A549 treated with DMSO at 1 μM for 4 hours (cell line): ENCODE results near the gene KIFC3. TPM values are rescaled to one million over a fixed set of nuclear protein-coding genes. Genes with fewer than 3 reads are reported as not detected.

Source experiments
- total RNA-seq: library from RNA; stranded (reverse); fragments of 200-300 nt; extraction: Qiagen RNA extraction; gene quantifications from 5 replicates; pipeline ENCODE4 v1.2.3, GENCODE V29; 2022; ENCODE audit warnings: low read depth

KIFC3 gene, protein sequence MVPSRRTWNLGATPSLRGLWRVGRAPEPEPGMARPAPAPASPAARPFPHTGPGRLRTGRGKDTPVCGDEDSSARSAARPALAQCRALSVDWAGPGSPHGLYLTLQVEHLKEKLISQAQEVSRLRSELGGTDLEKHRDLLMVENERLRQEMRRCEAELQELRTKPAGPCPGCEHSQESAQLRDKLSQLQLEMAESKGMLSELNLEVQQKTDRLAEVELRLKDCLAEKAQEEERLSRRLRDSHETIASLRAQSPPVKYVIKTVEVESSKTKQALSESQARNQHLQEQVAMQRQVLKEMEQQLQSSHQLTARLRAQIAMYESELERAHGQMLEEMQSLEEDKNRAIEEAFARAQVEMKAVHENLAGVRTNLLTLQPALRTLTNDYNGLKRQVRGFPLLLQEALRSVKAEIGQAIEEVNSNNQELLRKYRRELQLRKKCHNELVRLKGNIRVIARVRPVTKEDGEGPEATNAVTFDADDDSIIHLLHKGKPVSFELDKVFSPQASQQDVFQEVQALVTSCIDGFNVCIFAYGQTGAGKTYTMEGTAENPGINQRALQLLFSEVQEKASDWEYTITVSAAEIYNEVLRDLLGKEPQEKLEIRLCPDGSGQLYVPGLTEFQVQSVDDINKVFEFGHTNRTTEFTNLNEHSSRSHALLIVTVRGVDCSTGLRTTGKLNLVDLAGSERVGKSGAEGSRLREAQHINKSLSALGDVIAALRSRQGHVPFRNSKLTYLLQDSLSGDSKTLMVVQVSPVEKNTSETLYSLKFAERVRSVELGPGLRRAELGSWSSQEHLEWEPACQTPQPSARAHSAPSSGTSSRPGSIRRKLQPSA
- total RNA-seq: 161 to 215 TPM (median 203 TPM) in 5 replicates

DNA sequence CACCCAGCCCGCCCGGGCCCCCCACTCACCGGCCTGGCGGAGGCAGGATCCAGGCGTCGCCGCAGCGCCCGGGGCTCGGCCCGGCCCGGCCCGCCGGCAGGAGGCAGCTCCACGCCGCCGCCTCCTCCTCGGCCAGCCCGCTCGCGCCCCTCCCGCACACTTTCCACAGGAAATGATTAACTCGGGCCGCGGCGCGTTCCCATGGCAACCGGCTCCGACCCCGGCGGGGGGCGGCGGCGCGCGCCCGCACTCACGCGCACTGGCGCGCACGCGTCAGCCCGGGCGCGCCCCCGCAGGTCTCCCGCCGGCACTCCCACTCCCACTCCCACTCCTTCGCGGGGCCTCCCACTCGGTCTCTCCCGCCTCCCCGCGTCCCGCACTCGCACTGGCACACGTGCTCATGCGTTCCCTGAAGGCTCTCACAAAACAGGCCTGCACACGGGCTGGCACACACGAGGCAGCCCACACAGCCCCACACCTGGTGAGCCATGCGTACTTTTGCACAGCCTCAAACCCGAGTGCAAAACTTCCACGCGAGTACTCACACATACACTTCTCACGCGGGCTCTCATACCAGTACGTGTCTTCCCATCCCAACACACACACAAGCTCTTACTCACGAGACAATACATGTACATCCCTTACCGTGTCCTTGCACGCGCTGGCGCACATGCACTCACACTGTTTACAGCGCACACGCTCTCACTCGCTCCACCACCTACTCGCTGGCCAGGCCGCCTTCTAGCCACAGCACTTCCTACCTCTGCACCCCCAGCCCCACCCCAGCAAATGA lies at the start of gene KIFC3:
Gene KIFC3, minus strand, starts transcription at position 151 of the 793 bp plus-strand sequence. CDS start 4,248 bp downstream, outside the sequence.

DNA sequence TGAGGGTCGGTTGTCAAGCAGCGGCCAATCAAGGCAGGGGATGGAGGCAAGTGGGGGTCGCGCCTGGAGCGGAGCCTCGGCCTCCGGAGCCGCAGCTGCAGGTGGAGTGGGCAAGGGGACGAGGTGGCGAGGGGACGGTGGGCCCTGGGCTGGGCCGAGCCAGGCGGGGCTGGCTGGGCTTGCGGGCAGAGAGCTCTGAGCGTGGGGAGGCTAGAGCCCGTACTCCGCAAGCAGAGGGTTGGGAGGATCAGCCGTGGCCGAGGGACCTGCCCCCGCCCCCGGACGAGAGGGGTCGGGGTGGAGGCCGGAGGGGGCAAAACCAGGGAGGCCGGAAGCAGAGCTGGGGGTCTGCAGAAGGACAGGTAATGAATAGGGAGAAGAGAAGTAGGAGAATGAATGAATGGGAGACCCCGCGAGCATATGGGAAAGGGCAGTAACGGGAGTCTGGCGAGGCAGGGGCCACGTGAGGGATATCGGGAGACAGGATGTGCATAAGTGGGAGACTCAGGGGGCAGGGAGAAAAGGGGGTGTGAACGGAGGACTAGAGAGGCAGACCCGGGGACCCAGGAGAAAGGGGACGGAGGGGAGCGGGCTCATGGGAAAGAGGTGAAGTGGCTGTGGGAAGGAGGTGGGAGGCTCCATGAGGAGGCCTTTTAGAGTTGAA lies 66.4 kb downstream of the KIFC3 start, which contains the start of gene KATNB1:
Gene KATNB1, plus strand, starts transcription at position 16 of the 664 bp plus-strand sequence. CDS start 1,474 bp downstream, outside the sequence.

Other genes starting within 250 kb of the KIFC3 start
- 185 to 252 TPM (median 205 TPM) in 5 replicates for gene ADGRG1, start 173.9 kb downstream of the KIFC3 start, total RNA-seq
- 0.51 to 0.79 TPM (median 0.63 TPM) in 5 replicates for gene ADGRG3, start 134.2 kb downstream of the KIFC3 start, total RNA-seq
- 0.05 to 0.27 TPM (median 0.11 TPM) in 5 replicates for gene DRC7, start 107.7 kb downstream of the KIFC3 start, total RNA-seq
- 18.3 to 23.8 TPM (median 20.7 TPM) in 5 replicates for gene KATNB1, start 66.7 kb downstream of the KIFC3 start, total RNA-seq
- 0.08 to 0.39 TPM (median 0.09 TPM) in 5 replicates for gene CNGB1, start 168.6 kb upstream of the KIFC3 start, total RNA-seq
- gene ZNF319, start 198.2 kb upstream of the KIFC3 start, total RNA-seq: 12.7 to 18.1 TPM (median 17.5 TPM) in 5 replicates
- gene USB1, start 198.9 kb upstream of the KIFC3 start, total RNA-seq: 96.0 to 105 TPM (median 101 TPM) in 5 replicates
- 14.7 to 20.7 TPM (median 18.8 TPM) in 5 replicates for gene MMP15, start 223.3 kb upstream of the KIFC3 start, total RNA-seq